HepG2 (cell line): ENCODE data around the gene HNRNPC. TPM values are rescaled to one million over a fixed set of nuclear protein-coding genes. Genes with fewer than 3 reads are reported as not detected.
"Not testable (repeated sequence)": the region's sequence is repeated elsewhere in the genome, so short reads cannot be mapped to it uniquely, and the experiment has no call there.

Experiments
- ATAC-seq: fragments of 200-7000 bp; cut with Tn5 transposase; 3 replicates; pipeline ENCODE4 v1.9.1; 2020; ENCODE audit warnings: mild to moderate bottlenecking, moderate library complexity
- BruUV-seq: library from RNA; stranded (reverse); fragments of 400-500 nt; replicated peaks from 2 replicates; lab custom pipeline; 2021; lab: Mats Ljungman, UMichigan
- CTCF ChIA-PET: fragments of 300-600 bp; formaldehyde crosslinking; extraction: SDS; loops from one replicate; lab custom pipeline; 2021; ENCODE audit warnings: low total read pairs, inconsistent platforms, low intra/inter-chr PET ratio; lab: Yijun Ruan, JAX
- POLR2A ChIA-PET: fragments of 350-600 bp; sonication (Branson Sonifier 250); formaldehyde crosslinking; loops from one replicate; lab custom pipeline; 2020; ENCODE audit warnings: antibody characterized with exemption, inconsistent platforms; lab: Yijun Ruan, JAX
- DNase-seq: peaks from one replicate; pipeline ENCODE4 v3.0.0-alpha.2; 2015; ENCODE audit warnings: low spot score
- FAIRE-seq: peaks from 3 replicates; lab custom pipeline; 2011; peaks lifted over from hg19 to GRCh38; lab: Jason Lieb, UNC
- H2AFZ ChIP-seq: one replicate; pipeline ENCODE4 v1.6.1; 2011; ENCODE audit warnings: low read length, inconsistent platforms
- H3K27ac ChIP-seq: fragments of 300-600 bp; 3 replicates; pipeline ENCODE4 v1.8.0; 2011; ENCODE audit warnings: mixed run types, mild to moderate bottlenecking, mixed read lengths, low read length, inconsistent platforms; ENCODE audit not compliant: insufficient read depth; ENCODE audit errors: extremely low read length
- H3K27me3 ChIP-seq, 2 experiments: fragments of 200-600 bp in 1 of 2; 2 replicates in 1 of 2; 3 replicates in 1 of 2; pipeline versions ENCODE4 v1.6.0 to v1.8.0; 2011; ENCODE audit warnings: low read length in 2 of 2, mild to moderate bottlenecking in 2 of 2, moderate library complexity in 2 of 2, inconsistent platforms in 1 of 2; ENCODE audit not compliant: insufficient read depth in 2 of 2, control insufficient read depth in 1 of 2
- H3K36me3 ChIP-seq, 2 experiments: fragments of 200-600 bp in 1 of 2; replicated peaks in 1 of 2; 2 replicates in 1 of 2; 3 replicates in 1 of 2; pipeline versions ENCODE4 v1.5.1 to v1.8.0; 2011; ENCODE audit warnings: low read length in 2 of 2, inconsistent platforms in 1 of 2; ENCODE audit not compliant: insufficient read depth in 2 of 2, control insufficient read depth in 1 of 2
- H3K4me1 ChIP-seq: 2 replicates; pipeline ENCODE4 v1.5.1; 2012; ENCODE audit warnings: low read length, inconsistent platforms; ENCODE audit not compliant: insufficient read depth
- H3K4me2 ChIP-seq: 2 replicates; pipeline ENCODE4 v1.6.0; 2011; ENCODE audit warnings: low read depth, low read length, inconsistent platforms
- H3K4me3 ChIP-seq, 3 experiments: fragments of 200-600 bp in 1 of 3; sonication (generic), shearing (Covaris generic) in 1 of 3; replicated peaks in 1 of 3; 2 replicates each; pipeline ENCODE4 v1.5.1; 2011 to 2016; ENCODE audit warnings: low read length in 3 of 3, inconsistent platforms in 2 of 3, low read depth in 2 of 3, mild to moderate bottlenecking in 2 of 3, control low read depth in 1 of 3, mixed read lengths in 1 of 3; ENCODE audit not compliant: insufficient read depth in 1 of 3
- H3K79me2 ChIP-seq: one replicate; pipeline ENCODE4 v1.6.1; 2011; ENCODE audit warnings: low read length, inconsistent platforms; ENCODE audit not compliant: insufficient read depth
- H3K9ac ChIP-seq: 2 replicates; pipeline ENCODE4 v1.6.0; 2011; ENCODE audit warnings: mild to moderate bottlenecking, low read depth, low read length, inconsistent platforms; ENCODE audit not compliant: insufficient read depth
- H3K9me3 ChIP-seq: 2 replicates; pipeline ENCODE4 v1.5.1; 2012; ENCODE audit warnings: mild to moderate bottlenecking, low read length
- H4K20me1 ChIP-seq: 2 replicates; pipeline ENCODE4 v1.6.0; 2011; ENCODE audit warnings: inconsistent platforms, mild to moderate bottlenecking, low read length, moderate library complexity; ENCODE audit not compliant: insufficient read depth
- FIP1L1 ChIP-seq: fragments of 200-400 bp; formaldehyde crosslinking; IDR thresholded peaks from 2 replicates; pipeline ENCODE4 v1.6.1; 2018; ENCODE audit warnings: low read depth, mild to moderate bottlenecking, low read length, moderate library complexity, borderline replicate concordance; ENCODE audit not compliant: insufficient read depth
- GATAD1 ChIP-seq: IDR thresholded peaks from 2 replicates; pipeline ENCODE4 v1.6.1; 2016; ENCODE audit warnings: missing genetic modification reagents, missing compliant biosample characterization
- HNRNPH1 ChIP-seq: fragments of 200-400 bp; formaldehyde crosslinking; optimal IDR thresholded peaks from 2 replicates; pipeline ENCODE3; 2017; ENCODE audit warnings: mild to moderate bottlenecking, low read depth, low read length
- JUN ChIP-seq: sonication (generic); formaldehyde crosslinking; IDR thresholded peaks from 2 replicates; pipeline ENCODE4 v1.4.0; 2020; ENCODE audit warnings: mild to moderate bottlenecking, missing genetic modification reagents
- JUNB ChIP-seq: sonication (generic); formaldehyde crosslinking; IDR thresholded peaks from 2 replicates; pipeline ENCODE4 v1.8.0; 2022; ENCODE audit warnings: missing genetic modification reagents, mild to moderate bottlenecking, borderline replicate concordance
- POLR2A ChIP-seq, 2 experiments: IDR thresholded peaks; 2 replicates each; pipeline ENCODE4 v1.6.1; 2011; ENCODE audit warnings: low read depth in 2 of 2, low read length in 2 of 2, mild to moderate bottlenecking in 1 of 2, moderate library complexity in 1 of 2; ENCODE audit not compliant: insufficient read depth in 1 of 2
- RAD51 ChIP-seq: fragments of 450-650 bp; IDR thresholded peaks from 2 replicates; pipeline ENCODE4 v1.6.1; 2016; ENCODE audit warnings: borderline replicate concordance
- RBM22 ChIP-seq: fragments of 200-400 bp; formaldehyde crosslinking; optimal IDR thresholded peaks from 2 replicates; pipeline ENCODE3; 2017; ENCODE audit warnings: mild to moderate bottlenecking, low read length, moderate library complexity
- RXRB ChIP-seq: IDR thresholded peaks from 2 replicates; pipeline ENCODE4 v1.6.1; 2016; ENCODE audit warnings: borderline replicate concordance, missing genetic modification reagents, missing compliant biosample characterization
- ZNF354B ChIP-seq: sonication (generic); formaldehyde crosslinking; IDR thresholded peaks from 2 replicates; pipeline ENCODE4 v1.8.0; 2022; ENCODE audit warnings: mild to moderate bottlenecking, missing genetic modification reagents
- ZNF614 ChIP-seq: IDR thresholded peaks from 2 replicates; pipeline ENCODE4 v1.6.1; 2018; ENCODE audit warnings: missing biosample characterization, missing genetic modification reagents, inconsistent platforms, borderline replicate concordance
- ZNF749 ChIP-seq: sonication (generic); formaldehyde crosslinking; IDR thresholded peaks from 2 replicates; pipeline ENCODE4 v1.8.0; 2022; ENCODE audit warnings: mild to moderate bottlenecking, missing genetic modification reagents, moderate library complexity, borderline replicate concordance
- ZNF883 ChIP-seq: sonication (generic); formaldehyde crosslinking; IDR thresholded peaks from 2 replicates; pipeline ENCODE4 v1.5.1; 2020; ENCODE audit warnings: mild to moderate bottlenecking, missing genetic modification reagents; ENCODE audit errors: not compliant biosample characterization
- WGBS: methylation state at CpG from one replicate; pipeline ENCODE4 v1.1.6; 2017; ENCODE audit warnings: low lambda C conversion rate; 5-methylcytosine and 5-hydroxymethylcytosine counted together
- in situ Hi-C: cut with HindIII; loops from 2 replicates; pipeline ENCODE4 v1.10.0; 2017; ENCODE audit warnings: low pct_unique_long_range_greater_than_20kb; ENCODE audit not compliant: extremely low pct_ligation_motif_present
- intact Hi-C: fragments of 100-400 bp; cut with micrococcal nuclease; formaldehyde crosslinking; loops from one replicate; pipeline ENCODE4 v1.10.0; 2022; ENCODE audit not compliant: unreplicated experiment
- polyA plus RNA-seq, 8 experiments: library from polyadenylated mRNA; depleted of rRNA in 3 of 8; stranded (reverse) in 7 of 8; unstranded in 1 of 8; fragments of >200 nt; fragmentation: Illumina TruSeq in 4 of 8; extraction: Trizol in 4 of 8; gene quantifications; 2 replicates each; pipeline versions ENCODE4 v1.2.1 to v1.2.3, GENCODE V29; 2011 to 2016; ENCODE audit warnings: low read depth in 4 of 8, missing spikeins in 1 of 8, mixed read lengths in 1 of 8; ENCODE audit not compliant: insufficient read depth in 1 of 8
- total RNA-seq, 5 experiments: library from RNA; depleted of rRNA; stranded (reverse); fragments of >200 nt; fragmentation: Illumina TruSeq; extraction: Trizol; gene quantifications; 2 replicates each; pipeline ENCODE4 v1.2.3, GENCODE V29; 2016; ENCODE audit warnings: low read depth in 1 of 5
- TF ChIP-seq, protein P1 (sequence below): IDR thresholded peaks from 2 replicates; pipeline ENCODE4 v1.6.1; 2012; ENCODE audit warnings: low read depth, low read length, improper control_type of control experiment
- TF ChIP-seq, protein P2 (sequence below): sonication (generic); formaldehyde crosslinking; IDR thresholded peaks from 2 replicates; pipeline ENCODE4 v1.8.0; 2022; ENCODE audit warnings: mild to moderate bottlenecking, missing genetic modification reagents; ENCODE audit not compliant: insufficient replicate concordance

Gene HNRNPC
- total and polyA plus RNA-seq, 2 of the 13 experiments (the other 11 are each of a cell fraction or from before 2014, with no cell fraction given) = 628 to 1,099 TPM

DNA sequence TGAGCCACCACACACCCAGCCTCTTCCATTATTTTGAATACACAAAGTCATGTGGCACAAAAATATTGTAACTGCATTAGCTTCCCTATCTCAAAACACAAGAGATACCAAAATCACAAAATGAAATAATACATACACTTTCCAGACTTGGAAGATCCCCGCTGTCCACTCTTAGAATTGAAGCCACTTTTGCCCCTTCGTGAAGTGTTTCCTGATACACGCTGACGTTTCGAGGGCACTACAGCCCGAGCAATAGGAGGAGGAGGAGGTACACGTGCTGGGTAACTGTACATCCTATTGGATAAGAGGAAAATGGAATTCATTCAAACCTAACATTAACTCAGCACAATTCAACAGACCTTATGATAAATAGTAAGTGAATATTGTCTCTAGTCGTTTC is 56.4 kb downstream of the HNRNPC start:
- H2AFZ ChIP-seq, H3K27ac ChIP-seq, H3K9ac ChIP-seq, FAIRE-seq, CTCF ChIA-PET, ATAC-seq, H3K4me3 ChIP-seq, H3K27me3 ChIP-seq, BruUV-seq, H3K4me2 ChIP-seq, in situ Hi-C loops, POLR2A ChIA-PET, H3K9me3 ChIP-seq, intact Hi-C loops, DNase-seq: not testable (repeated sequence)
- Histone ChIP-seq H3K79me2 (peaks cover 43% of the 10 kb centered on the region), H3K4me1 (peaks cover 17% of the 10 kb centered on the region), H4K20me1 (peaks cover 74% of the 10 kb centered on the region), H3K36me3 (peaks cover 36 to 90% of the 10 kb centered on the region in 2 experiments)
- TF ChIP-seq RBM22 = peak; percentile 97
- TF ChIP-seq ZNF354B = 0 out of 2 replicates have a peak, but pooled peaks have one; percentile 54
- 0 out of 2 replicates have a peak, but pooled peaks have one; percentile 25 for TF ChIP-seq JUNB (CRISPR knock-in tag)
- WGBS = 95% methylated on average over 8 of the region's 8 CpGs

DNA sequence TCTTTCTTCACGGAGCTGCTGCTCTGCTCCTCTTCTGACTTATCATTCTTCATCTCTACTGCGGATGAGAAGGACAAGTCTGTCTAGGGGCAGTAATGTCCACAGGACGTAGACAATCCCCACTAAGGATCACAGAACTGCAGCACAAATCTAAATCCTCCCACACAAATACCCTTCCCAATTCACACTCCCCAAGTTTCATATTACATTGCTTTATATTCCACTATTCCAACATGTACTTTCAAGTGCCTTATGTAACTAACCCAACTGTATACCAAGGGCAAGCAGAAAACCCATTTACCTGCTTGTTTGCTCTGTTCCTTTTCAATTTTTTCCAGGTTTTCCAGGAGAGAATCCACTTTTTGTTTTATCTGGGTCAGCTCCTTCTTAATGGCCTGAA is 57.7 kb downstream of the HNRNPC start:
- no TSS peak for BruUV-seq
- POLR2A ChIA-PET = no interaction called here
- 95% methylated on average over 3 of the region's 3 CpGs for WGBS
- TF ChIP-seq HNRNPH1 (no peak), RXRB (CRISPR knock-in tag) (no peak), FIP1L1 (no peak), ZNF883 (no peak), GATAD1 (CRISPR knock-in tag) (no peak), RAD51 (0 out of 2 replicates have a peak, but pooled peaks have one; percentile 3), ZNF614 (CRISPR knock-in tag) (no peak), POLR2A (IDR thresholded peaks at IDR 0.05; ENCODE audit: insufficient read depth in 1 of 2, low read depth in 2 of 2, low read length in 2 of 2) (0 out of 4 replicates have a peak, but pooled peaks of 1 of the 2 experiments have one; percentile 5), JUN (CRISPR knock-in tag) (no peak), ZNF749 (CRISPR knock-in tag) (no peak)
- TF ChIP-seq, protein P1, sequence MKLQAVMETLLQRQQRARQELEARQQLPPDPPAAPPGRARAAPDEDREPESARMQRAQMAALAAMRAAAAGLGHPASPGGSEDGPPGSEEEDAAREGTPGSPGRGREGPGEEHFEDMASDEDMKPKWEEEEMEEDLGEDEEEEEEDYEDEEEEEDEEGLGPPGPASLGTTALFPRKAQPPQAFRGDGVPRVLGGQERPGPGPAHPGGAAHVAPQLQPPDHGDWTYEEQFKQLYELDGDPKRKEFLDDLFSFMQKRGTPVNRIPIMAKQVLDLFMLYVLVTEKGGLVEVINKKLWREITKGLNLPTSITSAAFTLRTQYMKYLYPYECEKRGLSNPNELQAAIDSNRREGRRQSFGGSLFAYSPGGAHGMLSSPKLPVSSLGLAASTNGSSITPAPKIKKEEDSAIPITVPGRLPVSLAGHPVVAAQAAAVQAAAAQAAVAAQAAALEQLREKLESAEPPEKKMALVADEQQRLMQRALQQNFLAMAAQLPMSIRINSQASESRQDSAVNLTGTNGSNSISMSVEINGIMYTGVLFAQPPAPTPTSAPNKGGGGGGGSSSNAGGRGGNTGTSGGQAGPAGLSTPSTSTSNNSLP = no peak
- TF ChIP-seq, protein P2, sequence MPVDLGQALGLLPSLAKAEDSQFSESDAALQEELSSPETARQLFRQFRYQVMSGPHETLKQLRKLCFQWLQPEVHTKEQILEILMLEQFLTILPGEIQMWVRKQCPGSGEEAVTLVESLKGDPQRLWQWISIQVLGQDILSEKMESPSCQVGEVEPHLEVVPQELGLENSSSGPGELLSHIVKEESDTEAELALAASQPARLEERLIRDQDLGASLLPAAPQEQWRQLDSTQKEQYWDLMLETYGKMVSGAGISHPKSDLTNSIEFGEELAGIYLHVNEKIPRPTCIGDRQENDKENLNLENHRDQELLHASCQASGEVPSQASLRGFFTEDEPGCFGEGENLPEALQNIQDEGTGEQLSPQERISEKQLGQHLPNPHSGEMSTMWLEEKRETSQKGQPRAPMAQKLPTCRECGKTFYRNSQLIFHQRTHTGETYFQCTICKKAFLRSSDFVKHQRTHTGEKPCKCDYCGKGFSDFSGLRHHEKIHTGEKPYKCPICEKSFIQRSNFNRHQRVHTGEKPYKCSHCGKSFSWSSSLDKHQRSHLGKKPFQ (CRISPR knock-in tag) = peak; percentile 28

More for the DNA sequence above, 57.7 kb downstream of the HNRNPC start:
- no peak overlapping the region for H3K27ac ChIP-seq
- peaks cover 37 to 88% of the 10 kb centered on the region in 2 experiments for H3K36me3 ChIP-seq
- H3K27me3 ChIP-seq = no peaks in the 10 kb centered on the region
- in situ Hi-C loops = no loop called here
- no peak overlapping the region for H3K4me3 ChIP-seq
- H3K9me3 ChIP-seq = no peaks in the 10 kb centered on the region
- intact Hi-C loops = no loop called here
- H3K9ac ChIP-seq = no peak overlapping the region
- ATAC-seq (no peak), DNase-seq (no peak), FAIRE-seq (no peak)
- no peak overlapping the region for H3K4me2 ChIP-seq
- peaks cover 30% of the 10 kb centered on the region for H3K79me2 ChIP-seq
- CTCF ChIA-PET = no interaction called here
- peaks cover 29% of the 10 kb centered on the region for H3K4me1 ChIP-seq
- no peak overlapping the region for H2AFZ ChIP-seq
- H4K20me1 ChIP-seq = peaks cover 67% of the 10 kb centered on the region
